ENCODE results near the gene PARP15. TPM values are rescaled to one million over a fixed set of nuclear protein-coding genes. Genes with fewer than 3 reads are reported as not detected.
"Not testable (repeated sequence)": the region's sequence is repeated elsewhere in the genome, so short reads cannot be mapped to it uniquely, and the experiment has no call there.

Gene PARP15
- polyA plus RNA-seq, 4 donors: 0.06 to 0.46 (median 0.30) TPM

DNA sequence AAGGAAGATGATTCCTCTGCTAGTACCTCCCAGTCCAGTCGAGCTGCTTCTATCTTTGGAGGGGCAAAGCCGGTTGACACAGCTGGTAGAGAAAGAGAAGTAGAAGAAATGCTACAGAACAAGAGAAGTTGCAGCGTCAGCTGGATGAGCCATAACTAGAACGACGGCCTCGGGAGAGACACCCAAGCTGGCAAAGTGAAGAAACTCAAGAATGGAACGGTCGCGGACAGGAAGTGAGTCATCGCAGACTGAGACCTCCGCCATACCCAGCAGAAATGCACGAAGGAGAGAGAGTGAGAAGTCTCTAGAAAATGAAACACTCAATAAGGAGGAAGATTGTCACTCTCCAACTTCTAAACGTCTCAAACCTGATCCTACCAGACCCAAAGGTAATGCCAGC is 84.2 kb downstream of the PARP15 start:
- DNase-seq (ENCODE audit: low read depth in 4 of 4, low spot score in 2 of 4): no peak

DNA sequence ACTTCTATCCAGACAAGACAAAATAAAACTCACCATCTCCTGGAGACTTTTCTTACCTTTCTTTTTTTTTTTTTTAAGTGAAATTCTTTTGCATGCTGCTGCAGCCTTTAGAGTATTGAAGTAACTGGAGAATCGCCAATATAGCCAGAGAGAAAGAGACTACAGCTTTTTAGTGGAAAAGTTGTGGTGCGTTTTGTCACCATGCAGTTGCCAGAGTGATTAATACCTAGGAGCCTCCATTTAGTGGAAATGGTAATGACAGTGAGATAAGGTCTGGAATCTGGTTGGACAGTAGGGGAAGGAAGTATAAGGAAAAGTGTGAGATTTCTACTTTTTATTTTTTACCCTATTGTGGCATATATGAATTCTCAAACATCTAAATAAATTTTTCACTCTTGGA is 85.1 kb downstream of the PARP15 start:
- DNase-seq (ENCODE audit: low read depth in 4 of 4, low spot score in 2 of 4): no peak

DNA sequence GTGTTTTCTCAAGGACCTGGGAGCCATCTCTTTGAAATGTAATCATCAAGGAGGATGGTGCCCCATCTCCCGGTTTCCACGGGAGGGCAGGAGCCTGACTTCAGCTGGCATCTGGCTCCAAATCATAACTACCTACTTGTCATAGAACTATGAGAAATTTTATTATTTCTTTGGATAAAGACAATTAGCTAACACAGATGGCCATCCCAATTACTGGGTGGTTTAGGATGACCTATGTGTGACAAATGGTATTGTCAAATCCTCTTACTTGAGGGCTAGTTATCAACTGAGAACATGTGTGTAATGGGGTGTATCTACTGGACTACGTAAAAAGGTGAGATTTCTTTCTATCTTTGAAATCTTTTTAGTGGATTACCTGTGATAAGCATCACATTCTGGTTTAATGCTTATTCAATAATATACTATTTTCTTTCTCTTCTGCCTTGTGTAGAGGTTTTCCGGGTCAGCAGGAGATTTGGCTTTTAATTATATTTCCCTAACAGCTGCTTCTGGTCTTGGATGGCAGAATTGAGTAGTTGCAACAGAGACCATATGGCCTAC is 87.9 kb downstream of the PARP15 start:
- DNase-seq (ENCODE audit: low read depth in 4 of 4, low spot score in 2 of 4): no peak

DNA sequence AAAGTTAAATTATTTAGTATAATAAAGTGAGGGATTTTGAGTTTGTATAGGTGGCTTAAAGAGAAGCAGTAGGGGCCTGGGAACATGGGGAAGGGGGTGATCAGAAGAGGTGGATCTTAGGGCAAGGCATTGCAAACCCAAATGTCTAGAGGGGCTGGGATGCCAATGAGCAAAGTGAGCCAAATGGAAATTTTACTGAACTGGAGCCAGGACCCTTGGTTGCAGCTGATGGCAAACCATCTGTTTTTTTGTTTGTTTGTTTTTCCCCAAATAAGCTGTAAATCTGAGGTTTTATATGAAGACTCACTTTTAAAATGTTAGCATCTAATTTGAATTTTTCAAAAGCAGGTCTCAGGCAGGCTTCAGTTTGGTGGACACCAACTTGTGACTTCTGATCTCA is 88.4 kb downstream of the PARP15 start:
- no peak for DNase-seq (ENCODE audit: low read depth in 4 of 4, low spot score in 2 of 4)

DNA sequence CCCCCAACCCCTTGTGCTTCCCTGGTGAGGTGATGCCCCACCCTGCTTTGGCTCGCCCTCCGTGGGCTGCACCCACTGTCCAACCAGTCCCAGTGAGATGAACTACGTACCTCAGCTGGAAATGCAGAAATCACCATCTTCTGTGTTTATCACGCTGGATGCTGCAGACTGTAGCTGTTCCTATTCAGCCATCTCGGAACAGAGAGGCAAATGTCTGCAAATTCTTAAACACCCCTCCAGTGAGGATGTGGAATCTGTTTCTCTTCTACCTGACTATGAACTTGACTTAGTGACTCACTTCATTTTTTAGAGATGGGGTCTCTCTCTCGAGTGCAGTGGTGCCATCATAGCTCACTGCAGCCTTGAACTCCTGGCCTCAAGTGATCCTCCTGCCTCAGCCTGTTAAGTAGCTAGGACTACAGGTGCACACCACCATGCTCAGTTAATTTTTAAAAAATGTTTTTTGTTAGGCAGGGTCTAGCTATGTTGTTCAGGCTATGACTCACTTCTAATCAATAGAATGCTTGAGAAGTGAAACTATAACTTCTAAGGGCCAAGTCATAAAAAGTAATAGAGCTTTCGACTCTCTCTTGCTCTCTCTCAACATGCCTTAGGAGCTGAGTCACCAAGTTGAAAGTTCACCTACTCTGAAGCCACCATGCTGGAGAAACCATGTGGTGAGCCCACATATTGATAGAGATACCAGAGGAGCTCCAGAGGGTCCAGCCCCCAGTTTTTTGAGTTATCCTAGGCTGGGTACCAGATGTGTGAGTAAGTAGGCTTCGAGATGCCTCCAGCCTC is 91.7 kb downstream of the PARP15 start:
- DNase-seq (ENCODE audit: low read depth in 4 of 4, low spot score in 2 of 4): no peak

DNA sequence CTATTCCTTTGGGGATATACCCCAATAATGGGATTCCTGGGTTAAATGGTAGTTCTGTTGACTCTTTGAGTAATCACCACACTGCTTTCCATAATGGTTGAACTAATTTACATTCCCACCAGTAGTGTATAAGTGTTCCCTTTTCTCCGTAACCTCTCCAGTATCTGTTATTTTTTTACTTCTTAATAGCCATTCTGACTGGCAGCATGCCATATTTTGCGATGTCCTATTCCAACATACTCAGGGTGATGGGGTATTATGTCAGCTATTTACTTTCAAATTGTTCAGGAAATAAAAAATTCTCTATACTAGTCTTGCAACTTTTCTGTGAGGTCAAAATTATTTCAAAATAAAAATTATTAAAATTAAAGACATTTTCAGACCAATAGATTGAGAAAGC is 94.1 kb downstream of the PARP15 start:
- DNase-seq (ENCODE audit: low read depth in 4 of 4, low spot score in 2 of 4): no peak

DNA sequence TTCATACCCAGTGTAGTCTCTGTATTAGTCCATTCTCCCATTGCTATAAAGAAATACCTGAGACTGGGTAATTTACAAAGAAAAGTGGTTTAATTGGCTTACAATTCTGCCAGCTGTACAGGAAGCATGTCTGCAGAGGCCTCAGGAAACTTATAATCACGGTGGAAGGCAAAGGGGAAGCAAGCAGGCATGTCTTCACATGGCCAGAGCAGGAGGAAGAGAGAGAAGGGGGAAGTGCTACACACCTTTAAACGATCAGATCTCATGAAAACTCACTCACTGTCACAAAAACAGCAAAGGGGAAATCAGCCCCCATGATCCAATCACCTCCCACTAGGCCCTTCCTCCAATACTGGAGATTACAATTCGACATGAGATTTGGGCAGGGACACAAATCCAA is 96.9 kb downstream of the PARP15 start:
- no peak for DNase-seq (ENCODE audit: low read depth in 4 of 4, low spot score in 2 of 4)

DNA sequence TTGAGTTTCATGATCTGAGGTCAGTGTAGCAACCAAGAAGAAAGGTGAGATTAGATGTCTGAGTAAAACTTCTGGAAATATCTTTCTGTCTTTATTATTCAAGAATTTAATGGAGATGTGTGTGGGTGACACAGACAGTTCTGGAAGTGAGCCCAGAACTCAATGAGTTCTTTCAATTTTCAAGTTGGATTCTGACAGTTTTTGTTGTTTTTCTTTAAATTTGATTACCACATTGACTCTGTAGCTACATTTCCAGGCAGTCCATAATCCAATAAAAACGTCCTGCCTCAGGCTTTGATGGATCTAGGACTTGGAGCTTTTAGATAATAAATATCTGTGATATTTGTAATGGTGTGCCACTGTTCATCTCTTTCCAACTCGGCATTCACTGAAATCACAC is 99.3 kb downstream of the PARP15 start:
- no peak for DNase-seq (ENCODE audit: low read depth in 4 of 4, low spot score in 2 of 4)

DNA sequence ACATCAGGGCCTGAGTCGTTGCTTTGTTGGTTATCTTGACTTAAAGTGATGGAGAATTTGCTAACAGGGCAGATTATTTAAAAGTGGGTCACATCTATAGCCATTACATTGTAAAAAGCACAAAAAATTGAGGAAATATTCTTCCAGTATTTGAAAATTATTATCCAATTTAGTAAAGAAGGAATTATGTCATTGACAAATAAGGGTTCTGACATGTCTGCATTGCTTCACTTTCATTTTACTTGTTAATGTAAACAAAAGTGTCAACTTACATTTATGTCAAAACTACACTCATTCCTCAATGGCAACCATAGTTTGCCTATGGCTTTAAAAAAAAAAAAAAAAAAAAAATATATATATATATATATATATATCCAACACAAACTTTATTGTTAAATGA is 99.8 kb downstream of the PARP15 start:
- DNase-seq (ENCODE audit: low read depth in 4 of 4, low spot score in 2 of 4): no peak

DNA sequence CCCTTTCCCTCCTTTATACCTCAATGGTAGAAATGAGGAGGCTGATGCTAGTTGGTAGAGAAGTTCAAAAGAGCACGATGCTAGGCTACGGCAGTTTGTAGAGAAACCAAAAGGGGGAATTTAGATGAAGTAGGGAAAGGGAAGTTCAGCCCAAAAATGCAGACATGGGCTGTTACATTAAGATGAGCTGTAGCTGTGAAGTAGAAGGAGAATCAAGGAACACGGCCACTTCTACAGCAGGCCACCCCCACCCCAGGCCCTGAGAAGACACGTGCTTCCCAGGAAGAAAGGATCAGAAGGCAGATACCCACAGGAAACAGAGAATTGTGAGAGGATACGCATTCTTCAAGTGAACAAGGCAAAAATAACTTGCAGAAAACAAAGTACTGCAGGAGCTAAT is 101.1 kb downstream of the PARP15 start:
- no peak for DNase-seq (ENCODE audit: low read depth in 4 of 4, low spot score in 2 of 4)

DNA sequence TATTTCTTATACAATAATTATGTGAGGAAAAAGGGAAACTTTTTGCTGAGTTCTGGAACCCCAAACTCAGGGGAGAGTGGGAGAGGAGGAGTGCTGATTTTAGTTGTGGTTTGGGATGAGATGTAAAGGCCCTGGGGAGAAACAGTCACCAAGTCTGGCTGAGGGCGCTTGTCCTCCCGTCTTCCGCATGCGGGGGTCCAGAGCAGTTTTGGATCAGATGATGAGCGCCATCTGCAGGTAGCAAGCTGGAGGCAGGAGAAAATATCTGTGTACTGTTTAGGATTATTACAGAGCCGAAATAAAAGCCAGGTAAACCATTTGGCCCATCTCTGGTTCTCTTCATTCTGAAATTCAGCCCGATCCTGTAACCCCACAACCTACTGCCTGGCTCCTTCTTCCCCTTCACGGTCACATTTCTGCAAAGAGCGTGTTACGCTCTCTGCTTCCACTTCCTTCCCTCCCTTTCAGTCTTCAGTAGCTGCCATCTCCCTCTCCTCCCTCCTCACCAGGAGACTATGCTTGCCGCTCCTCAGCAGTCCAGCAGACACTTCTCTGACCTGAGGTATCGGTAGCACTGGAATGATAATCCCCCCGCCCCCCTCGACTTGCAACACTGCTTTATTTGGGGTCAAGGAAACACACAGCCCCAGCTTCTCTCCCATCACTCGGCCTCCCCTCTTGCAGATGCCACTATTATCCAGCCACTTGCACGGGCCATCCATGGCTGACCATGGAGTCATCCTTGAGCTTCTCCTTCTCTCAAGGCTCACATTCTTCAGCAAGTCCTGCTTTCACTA is 101.8 kb downstream of the PARP15 start:
- DNase-seq (ENCODE audit: low read depth in 4 of 4, low spot score in 2 of 4): peak; percentile 68 to 78 (median 68)

DNA sequence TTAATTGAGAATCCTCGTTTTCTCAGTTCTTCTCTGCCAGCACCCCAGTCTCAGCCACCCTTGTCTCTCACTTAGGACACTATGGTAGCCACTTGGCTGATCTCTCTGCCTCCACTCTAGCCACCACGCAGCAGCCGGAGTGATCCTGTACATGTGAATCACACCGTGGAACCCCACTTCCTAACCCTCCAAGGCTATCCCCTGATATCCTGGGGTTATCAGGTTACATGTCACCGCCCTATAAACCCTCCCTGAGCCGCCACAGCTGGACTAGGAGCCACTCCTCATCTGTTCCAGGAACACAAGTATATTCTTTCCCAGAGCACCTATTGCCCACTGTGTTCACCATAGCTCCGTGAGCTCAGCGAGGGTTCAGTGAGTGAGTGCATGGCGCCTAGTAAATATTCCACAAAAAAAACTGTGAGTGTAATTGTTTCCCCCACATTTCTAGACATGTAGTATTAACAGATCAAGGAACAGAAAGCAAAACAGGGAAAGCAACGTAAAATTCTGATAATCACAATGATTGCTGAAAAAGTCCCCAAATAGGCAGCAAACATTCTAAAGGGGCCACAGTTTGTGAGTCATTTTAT is 102.5 kb downstream of the PARP15 start:
- DNase-seq (ENCODE audit: low read depth in 4 of 4, low spot score in 2 of 4): peak; percentile 15 to 36 (median 21)

DNA sequence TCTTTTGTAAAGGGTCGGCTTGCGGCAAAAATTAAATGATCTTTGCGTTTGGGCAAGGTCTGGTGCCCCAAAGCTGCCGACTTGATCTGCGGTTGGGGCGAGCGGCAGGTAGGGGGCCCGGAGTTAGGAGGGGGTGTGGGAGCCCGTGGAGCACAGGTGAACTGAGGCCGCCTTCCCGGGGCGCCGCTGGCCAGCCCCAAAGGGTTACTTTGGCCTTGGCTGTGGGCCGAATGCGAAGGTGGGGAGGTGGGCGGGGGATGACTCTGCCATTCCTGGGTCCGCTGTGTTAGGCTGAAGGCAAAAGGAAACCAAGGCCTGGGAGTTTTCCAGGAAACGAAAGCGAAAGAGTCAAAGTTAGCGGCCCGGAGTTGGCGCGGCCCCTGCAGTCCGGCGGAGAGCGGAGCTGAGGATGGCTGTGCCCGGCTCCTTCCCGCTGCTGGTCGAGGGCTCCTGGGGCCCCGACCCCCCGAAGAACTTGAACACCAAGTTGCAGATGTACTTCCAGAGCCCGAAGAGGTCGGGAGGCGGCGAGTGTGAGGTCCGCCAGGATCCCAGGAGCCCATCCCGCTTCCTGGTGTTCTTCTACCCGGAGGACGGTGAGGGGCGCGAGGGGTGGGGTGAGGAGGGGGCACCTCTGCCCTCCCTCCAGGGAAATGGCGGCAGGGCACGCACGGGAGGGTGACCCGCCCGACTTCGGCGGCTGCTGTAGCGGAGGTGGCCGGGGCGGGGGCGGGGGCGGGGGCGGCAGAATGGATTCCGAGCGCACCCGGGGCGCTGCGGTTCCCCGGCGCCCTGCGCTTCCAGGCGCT is 103.2 kb downstream of the PARP15 start, which contains the start of gene PARP14:
Gene PARP14 (plus strand): TSS at position 365 of the 809 bp plus-strand sequence. CDS start 45 bp downstream, at position 410.
- peak; percentile 47 to 74 (median 60) for DNase-seq (ENCODE audit: low read depth in 4 of 4, low spot score in 2 of 4)

DNA sequence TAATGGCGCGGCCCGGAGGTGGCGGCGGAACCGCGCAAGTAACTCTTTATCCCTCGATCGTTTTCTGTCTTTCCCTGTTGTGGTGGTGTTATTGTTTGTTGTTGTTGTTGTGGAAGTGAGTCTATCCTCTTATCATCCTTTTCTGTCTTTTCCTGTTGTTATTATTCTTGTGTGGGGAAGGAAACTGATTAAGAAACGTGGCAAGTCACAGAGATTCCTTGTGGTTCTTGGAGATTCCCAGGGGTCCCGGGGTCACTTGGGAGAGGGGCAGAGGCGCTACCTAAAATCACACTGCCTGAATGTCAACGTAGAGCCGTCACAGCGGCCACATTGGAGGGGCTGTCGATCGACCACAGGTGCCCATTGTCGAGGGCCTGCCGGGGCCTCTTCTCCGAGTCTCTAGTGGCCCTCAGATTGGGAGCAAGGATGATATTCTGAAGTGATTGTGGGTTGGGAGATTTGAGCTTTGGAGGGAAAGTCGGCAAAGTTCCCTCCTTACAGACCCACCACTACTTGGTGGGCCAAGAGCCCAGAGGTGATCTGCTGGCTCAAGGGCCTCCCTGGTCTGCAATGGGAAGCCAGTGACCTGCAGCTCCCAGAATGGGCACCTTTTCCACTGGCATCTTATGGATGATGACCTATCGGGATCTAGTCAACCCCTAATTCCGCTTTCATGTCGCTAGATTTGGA is 104.0 kb downstream of the PARP15 start:
- peak in 1 of 4 donors; percentile 17 for DNase-seq (ENCODE audit: low read depth in 4 of 4, low spot score in 2 of 4)

DNA sequence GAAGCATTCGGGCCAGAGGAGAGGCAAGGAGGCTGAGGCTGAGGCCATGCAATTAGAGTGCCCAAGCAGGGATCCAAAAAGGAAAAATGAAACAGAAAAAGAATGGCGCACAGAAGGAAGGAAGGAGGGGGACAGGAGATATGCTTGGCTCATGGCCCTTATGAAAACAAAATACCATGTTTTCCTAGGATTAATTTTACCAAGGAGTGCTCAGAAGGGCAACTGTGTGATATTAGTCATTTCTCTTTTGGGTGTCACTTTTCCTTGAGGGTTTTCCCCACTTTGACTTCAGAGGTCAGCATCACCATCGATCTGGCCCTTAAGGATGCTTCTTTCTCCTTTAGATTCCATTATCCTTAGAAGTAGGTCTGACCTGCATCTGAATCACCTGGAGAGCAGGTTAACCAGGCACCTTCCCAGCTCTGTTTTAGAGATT is 104.5 kb downstream of the PARP15 start:
- DNase-seq (ENCODE audit: low read depth in 4 of 4, low spot score in 2 of 4): no peak

DNA sequence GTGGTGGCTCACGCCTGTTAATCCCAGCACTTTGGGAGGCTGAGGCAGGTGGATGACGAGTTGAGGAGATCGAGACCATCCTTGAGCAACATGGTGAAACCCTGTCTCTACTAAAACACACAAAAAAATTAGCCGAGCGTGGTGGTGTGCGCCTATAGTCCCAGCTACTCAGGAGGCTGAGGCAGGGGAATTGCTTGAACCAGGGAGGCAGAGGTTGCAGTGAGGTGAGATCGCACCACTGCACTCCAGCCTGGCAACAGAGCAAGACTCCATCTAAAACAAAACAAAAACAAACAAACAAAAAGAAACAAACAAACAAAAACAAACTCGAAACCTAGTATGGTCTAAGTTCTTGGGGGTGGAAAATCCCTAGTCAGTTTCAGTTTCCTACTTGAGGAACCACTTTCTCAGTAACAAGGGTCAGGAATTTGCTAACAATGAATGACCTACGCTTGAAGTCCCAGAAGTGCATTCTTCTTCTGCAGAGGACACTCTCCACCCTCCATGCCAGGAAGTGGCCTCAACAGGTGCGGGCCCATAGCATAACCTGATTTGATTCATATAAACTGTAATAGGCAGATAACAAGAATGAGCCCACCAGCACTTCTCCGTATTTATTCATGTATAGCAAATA is 105.4 kb downstream of the PARP15 start:
- DNase-seq (ENCODE audit: low read depth in 4 of 4, low spot score in 2 of 4): not testable (repeated sequence)

DNA sequence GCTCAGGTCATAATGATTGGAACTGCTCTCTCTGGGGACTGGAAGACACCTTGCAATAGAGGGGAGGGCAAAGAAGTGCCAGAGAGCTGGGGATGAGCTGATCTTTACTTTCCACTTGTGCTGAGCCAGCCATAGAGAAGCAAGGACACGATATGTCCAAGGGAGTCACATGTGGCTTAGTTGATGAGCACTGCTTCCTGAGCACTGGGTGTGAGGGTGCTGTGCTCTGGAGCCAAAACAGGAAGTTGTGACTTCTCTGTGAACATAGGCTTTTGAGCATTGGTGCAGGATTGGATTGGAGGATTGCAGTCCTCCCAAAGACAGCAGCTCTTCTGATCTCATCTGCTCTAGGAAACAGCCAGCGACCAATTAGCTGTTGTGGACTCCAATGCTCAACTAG is 109.8 kb downstream of the PARP15 start:
- no peak for DNase-seq (ENCODE audit: low read depth in 4 of 4, low spot score in 2 of 4)
